HG02678 (cell line): Measurements from ENCODE around the gene TFB1M.
"Not testable (repeated sequence)": the region's sequence is repeated elsewhere in the genome, so short reads cannot be mapped to it uniquely, and the experiment has no call there.

Experiments used
- ATAC-seq: cut with Tn5 transposase; IDR thresholded peaks from one replicate; pipeline ENCODE4 v1.9.1; 2021; ENCODE audit warnings: mild to moderate bottlenecking, moderate library complexity; ENCODE audit not compliant: unreplicated experiment

The TFB1M gene

GRCh38 chr6:155244434-155244833 lies 69.8 kb downstream of the TFB1M start:
- ATAC-seq = no peak

GRCh38 chr6:155241966-155242365 lies 72.3 kb downstream of the TFB1M start:
- ATAC-seq = no peak

GRCh38 chr6:155240905-155241600 lies 73.2 kb downstream of the TFB1M start:
- ATAC-seq = no peak

GRCh38 chr6:155237613-155238012 lies 76.7 kb downstream of the TFB1M start:
- no peak for ATAC-seq

- ATAC-seq = no peak
Measured at GRCh38 chr6:155235087-155235486, 79.2 kb downstream of the TFB1M start.

GRCh38 chr6:155234687-155235086 lies 79.6 kb downstream of the TFB1M start:
- no peak for ATAC-seq

- ATAC-seq = no peak
Measured at GRCh38 chr6:155234167-155234566, 80.1 kb downstream of the TFB1M start.

GRCh38 chr6:155232848-155233247 lies 81.4 kb downstream of the TFB1M start:
- ATAC-seq = no peak

- ATAC-seq = not testable (repeated sequence)
Measured at GRCh38 chr6:155230975-155231374, 83.3 kb downstream of the TFB1M start.

GRCh38 chr6:155228546-155229166 lies 85.6 kb downstream of the TFB1M start:
- ATAC-seq = no peak

- ATAC-seq = no peak
Measured at GRCh38 chr6:155227046-155227445, 87.2 kb downstream of the TFB1M start.

GRCh38 chr6:155224618-155225017 lies 89.7 kb downstream of the TFB1M start:
- no peak for ATAC-seq

GRCh38 chr6:155223646-155224451 lies 90.4 kb downstream of the TFB1M start:
- peak; percentile 97 for ATAC-seq

- ATAC-seq = no peak
Measured at GRCh38 chr6:155222506-155222905, 91.8 kb downstream of the TFB1M start.

- ATAC-seq = no peak
Measured at GRCh38 chr6:155221086-155221485, 93.2 kb downstream of the TFB1M start.

GRCh38 chr6:155219858-155220301 lies 94.4 kb downstream of the TFB1M start:
- no peak for ATAC-seq

- ATAC-seq = no peak
Measured at GRCh38 chr6:155219299-155219698, 95.0 kb downstream of the TFB1M start.

- ATAC-seq = not testable (repeated sequence)
Measured at GRCh38 chr6:155218711-155219110, 95.6 kb downstream of the TFB1M start.

GRCh38 chr6:155216312-155217046 lies 97.8 kb downstream of the TFB1M start:
- ATAC-seq = no peak

- ATAC-seq = no peak
Measured at GRCh38 chr6:155215906-155216305, 98.4 kb downstream of the TFB1M start.
